HUES6 (cell line): Measurements from ENCODE around the gene MLST8.

ENCODE experiments used
- H3K27ac ChIP-seq: 2 replicates; pipeline ENCODE4 v1.7.0; 2013; ENCODE audit warnings: low read depth, mild to moderate bottlenecking, low read length, inconsistent platforms
- H3K27me3 ChIP-seq: 2 replicates; pipeline ENCODE4 v1.6.1; 2013; ENCODE audit warnings: low read length; ENCODE audit not compliant: control insufficient read depth, insufficient read depth
- H3K36me3 ChIP-seq: 2 replicates; pipeline ENCODE4 v1.6.1; 2013; ENCODE audit warnings: low read length; ENCODE audit not compliant: control insufficient read depth, insufficient read depth
- H3K4me1 ChIP-seq: 2 replicates; pipeline ENCODE4 v1.6.1; 2013; ENCODE audit warnings: low read length; ENCODE audit not compliant: control insufficient read depth, insufficient read depth
- H3K4me3 ChIP-seq: 2 replicates; pipeline ENCODE4 v1.5.1; 2013; ENCODE audit warnings: low read depth, low read length
- H3K9ac ChIP-seq: one replicate; pipeline ENCODE4 v1.6.1; 2013; ENCODE audit warnings: mild to moderate bottlenecking, low read length
- H3K9me3 ChIP-seq: 2 replicates; pipeline ENCODE4 v1.6.1; 2013; ENCODE audit warnings: low read depth, low read length; ENCODE audit not compliant: control insufficient read depth, insufficient read depth

Gene MLST8

GRCh38 chr16:2174396-2175131 lies 30.7 kb upstream of the MLST8 start:
- no peak overlapping the region for H3K4me3 ChIP-seq
- H3K4me1 ChIP-seq: no peaks in the 10 kb centered on the region
- peaks cover 65% of the 10 kb centered on the region for H3K36me3 ChIP-seq

GRCh38 chr16:2175454-2175853 lies 29.8 kb upstream of the MLST8 start:
- Histone ChIP-seq H3K4me1 (no peaks in the 10 kb centered on the region), H3K9me3 (no peaks in the 10 kb centered on the region), H3K4me3 (no peak overlapping the region), H3K36me3 (peaks cover 61% of the 10 kb centered on the region), H3K9ac (no peak overlapping the region), H3K27me3 (peaks cover 3% of the 10 kb centered on the region; the same call in 1 of the 2 replicates), H3K27ac (no peak overlapping the region)

More at GRCh38 chr16:2174396-2175131, 30.7 kb upstream of the MLST8 start:
- peaks cover 3% of the 10 kb centered on the region; the same call in 1 of the 2 replicates for H3K27me3 ChIP-seq
- no peak overlapping the region for H3K27ac ChIP-seq
- H3K9me3 ChIP-seq: no peaks in the 10 kb centered on the region
- no peak overlapping the region for H3K9ac ChIP-seq

GRCh38 chr16:2176047-2176446 lies 29.2 kb upstream of the MLST8 start:
- H3K9ac ChIP-seq: no peak overlapping the region
- no peak overlapping the region for H3K4me3 ChIP-seq
- no peaks in the 10 kb centered on the region for H3K4me1 ChIP-seq
- H3K27me3 ChIP-seq: peaks cover 3% of the 10 kb centered on the region; the same call in 1 of the 2 replicates
- no peak overlapping the region for H3K27ac ChIP-seq
- no peaks in the 10 kb centered on the region for H3K9me3 ChIP-seq
- peaks cover 58% of the 10 kb centered on the region for H3K36me3 ChIP-seq

GRCh38 chr16:2177101-2177500 lies 28.2 kb upstream of the MLST8 start:
- Histone ChIP-seq H3K4me3 (no peak overlapping the region), H3K27me3 (peaks cover 3% of the 10 kb centered on the region; the same call in 1 of the 2 replicates), H3K27ac (no peak overlapping the region), H3K9ac (no peak overlapping the region), H3K4me1 (peaks cover 4% of the 10 kb centered on the region; the same call in 1 of the 2 replicates), H3K36me3 (peaks cover 48% of the 10 kb centered on the region), H3K9me3 (no peaks in the 10 kb centered on the region)

- H3K4me1 ChIP-seq: peaks cover 4% of the 10 kb centered on the region; the same call in 1 of the 2 replicates
- no peaks in the 10 kb centered on the region for H3K9me3 ChIP-seq
- H3K4me3 ChIP-seq: no peak overlapping the region
- H3K9ac ChIP-seq: no peak overlapping the region
- peaks cover 46% of the 10 kb centered on the region for H3K36me3 ChIP-seq
- H3K27me3 ChIP-seq: peaks cover 3% of the 10 kb centered on the region; the same call in 1 of the 2 replicates
- no peak overlapping the region for H3K27ac ChIP-seq
Measured at GRCh38 chr16:2177561-2177960, 27.7 kb upstream of the MLST8 start.

- Histone ChIP-seq H3K4me1 (peaks cover 4% of the 10 kb centered on the region; the same call in 1 of the 2 replicates), H3K9ac (no peak overlapping the region), H3K27me3 (peaks cover 3% of the 10 kb centered on the region; the same call in 1 of the 2 replicates), H3K4me3 (peak overlapping the region; percentile 32; the same call in 1 of the 2 replicates), H3K9me3 (no peaks in the 10 kb centered on the region), H3K27ac (no peak overlapping the region), H3K36me3 (peaks cover 39% of the 10 kb centered on the region)
Measured at GRCh38 chr16:2178321-2179106, 26.7 kb upstream of the MLST8 start.

GRCh38 chr16:2179107-2179501 lies 26.1 kb upstream of the MLST8 start:
- H3K27ac ChIP-seq: no peak overlapping the region
- no peaks in the 10 kb centered on the region for H3K9me3 ChIP-seq
- peaks cover 3% of the 10 kb centered on the region; the same call in 1 of the 2 replicates for H3K27me3 ChIP-seq
- H3K4me3 ChIP-seq: no peak overlapping the region
- H3K9ac ChIP-seq: no peak overlapping the region
- H3K36me3 ChIP-seq: peaks cover 33% of the 10 kb centered on the region
- peaks cover 4% of the 10 kb centered on the region; the same call in 1 of the 2 replicates for H3K4me1 ChIP-seq

GRCh38 chr16:2179576-2179975 lies 25.7 kb upstream of the MLST8 start:
- Histone ChIP-seq H3K4me3 (no peak overlapping the region), H3K27me3 (peaks cover 3% of the 10 kb centered on the region; the same call in 1 of the 2 replicates), H3K9me3 (no peaks in the 10 kb centered on the region), H3K36me3 (peaks cover 29% of the 10 kb centered on the region), H3K9ac (no peak overlapping the region), H3K27ac (no peak overlapping the region), H3K4me1 (peaks cover 4% of the 10 kb centered on the region; the same call in 1 of the 2 replicates)

GRCh38 chr16:2180461-2180860 lies 24.8 kb upstream of the MLST8 start:
- H3K9ac ChIP-seq: no peak overlapping the region
- H3K4me1 ChIP-seq: peaks cover 4% of the 10 kb centered on the region; the same call in 1 of the 2 replicates
- no peak overlapping the region for H3K27ac ChIP-seq
- H3K4me3 ChIP-seq: no peak overlapping the region
- peaks cover 20% of the 10 kb centered on the region for H3K36me3 ChIP-seq
- H3K27me3 ChIP-seq: peaks cover 3% of the 10 kb centered on the region; the same call in 1 of the 2 replicates
- H3K9me3 ChIP-seq: no peaks in the 10 kb centered on the region

GRCh38 chr16:2180962-2181923 lies 24.0 kb upstream of the MLST8 start:
- Histone ChIP-seq H3K4me3 (no peak overlapping the region), H3K36me3 (peaks cover 12% of the 10 kb centered on the region), H3K9ac (no peak overlapping the region), H3K9me3 (no peaks in the 10 kb centered on the region), H3K27ac (no peak overlapping the region), H3K27me3 (peaks cover 3% of the 10 kb centered on the region; the same call in 1 of the 2 replicates), H3K4me1 (peaks cover 4% of the 10 kb centered on the region; the same call in 1 of the 2 replicates)
